RPMI8226 (cell line): Measurements from ENCODE around the gene DSCAML1.

ENCODE experiments used
- DNase-seq: peaks from one replicate; pipeline ENCODE4 v3.0.0-alpha.2; 2015

Gene DSCAML1

GRCh38 chr11:117719480-117719879 is 77.5 kb downstream of the DSCAML1 start:
- DNase-seq = no peak

GRCh38 chr11:117717485-117718314 is 79.3 kb downstream of the DSCAML1 start:
- DNase-seq = no peak

DNA sequence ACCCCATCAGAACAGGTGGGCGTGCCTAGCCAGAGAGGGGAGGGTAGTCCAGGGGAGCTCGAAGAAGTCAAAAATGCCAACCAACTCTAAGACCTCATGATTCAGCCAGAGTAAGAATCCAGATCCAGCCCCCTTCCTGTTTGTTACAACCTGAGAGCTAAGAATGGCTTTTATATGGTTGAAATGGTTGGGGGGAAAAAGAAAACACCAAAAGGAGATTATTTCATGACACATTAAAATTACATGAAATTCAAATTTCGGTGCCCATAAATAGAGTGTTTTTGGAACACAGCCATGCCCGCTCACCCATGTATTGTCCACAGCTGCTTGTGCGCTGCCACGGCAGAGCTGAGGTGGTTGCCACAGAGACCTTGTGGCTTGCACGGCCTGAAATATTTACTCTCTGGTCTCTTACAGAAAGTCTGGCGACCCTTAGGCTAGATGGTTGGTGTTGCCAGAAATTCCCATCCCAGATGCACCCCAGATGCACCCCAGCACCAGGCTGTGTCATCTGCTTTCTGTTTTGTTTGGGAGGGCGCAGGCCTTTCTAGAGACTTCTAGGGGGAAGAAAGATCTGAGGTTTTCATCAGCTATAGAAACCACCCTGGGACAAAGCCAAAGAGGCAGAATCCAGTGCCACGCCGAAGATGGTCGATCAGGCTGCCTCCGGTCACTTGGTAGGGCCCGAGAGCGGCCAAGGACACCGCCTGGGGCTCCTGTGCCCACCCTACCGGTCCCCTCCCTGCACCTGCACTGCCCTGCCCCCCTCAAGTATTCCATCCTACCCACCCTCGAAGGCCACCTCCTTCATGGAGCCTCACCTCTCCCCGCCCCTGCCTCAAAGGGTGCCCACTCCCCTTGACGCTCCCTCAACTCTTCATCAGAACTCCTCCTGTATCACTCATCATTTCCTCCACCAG is 80.2 kb downstream of the DSCAML1 start:
- DNase-seq = peak; percentile 47

DNA sequence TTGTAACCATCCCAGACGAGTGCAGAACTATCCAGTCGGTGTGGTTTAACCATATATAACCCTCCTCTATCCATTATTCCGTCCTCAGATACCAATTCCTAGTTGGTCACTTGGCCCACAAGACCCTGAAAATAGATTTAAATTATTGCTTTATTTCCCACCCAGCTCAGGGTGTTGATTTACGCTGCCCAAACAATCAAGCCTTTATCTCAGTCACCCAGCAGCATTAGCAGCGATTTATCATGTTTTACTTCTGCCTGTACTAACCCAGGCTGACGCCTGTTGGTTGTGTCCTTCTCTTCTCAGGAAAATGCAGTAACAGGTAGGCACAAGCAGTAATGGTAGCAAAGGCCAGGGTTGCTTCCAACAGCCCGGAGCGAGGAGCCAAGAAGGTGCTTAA is 81.2 kb downstream of the DSCAML1 start:
- DNase-seq = no peak

GRCh38 chr11:117713538-117713991 is 83.5 kb downstream of the DSCAML1 start:
- DNase-seq = no peak

GRCh38 chr11:117712530-117712929 is 84.5 kb downstream of the DSCAML1 start:
- DNase-seq = no peak

- DNase-seq = no peak
Observed at GRCh38 chr11:117711331-117711730, 85.7 kb downstream of the DSCAML1 start.

DNA sequence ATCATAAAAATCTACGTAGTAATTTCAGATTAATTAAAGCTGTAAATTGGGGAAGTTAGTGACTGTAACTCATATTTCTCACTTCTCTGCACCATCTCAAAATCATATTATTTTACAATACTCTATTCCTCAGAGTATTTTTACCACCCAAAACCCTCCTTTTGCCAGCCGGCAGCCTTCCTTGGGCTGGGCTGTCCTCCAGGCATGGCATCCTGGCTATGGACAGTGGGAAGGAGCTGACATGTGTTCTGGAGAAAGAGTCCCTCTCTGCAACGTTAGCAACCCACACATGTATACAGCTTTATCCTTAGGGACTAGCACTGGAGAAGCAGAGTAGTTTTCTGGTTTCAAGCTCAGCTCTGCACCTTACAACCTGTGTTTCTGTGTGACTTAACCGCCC is 86.8 kb downstream of the DSCAML1 start:
- DNase-seq = no peak

DNA sequence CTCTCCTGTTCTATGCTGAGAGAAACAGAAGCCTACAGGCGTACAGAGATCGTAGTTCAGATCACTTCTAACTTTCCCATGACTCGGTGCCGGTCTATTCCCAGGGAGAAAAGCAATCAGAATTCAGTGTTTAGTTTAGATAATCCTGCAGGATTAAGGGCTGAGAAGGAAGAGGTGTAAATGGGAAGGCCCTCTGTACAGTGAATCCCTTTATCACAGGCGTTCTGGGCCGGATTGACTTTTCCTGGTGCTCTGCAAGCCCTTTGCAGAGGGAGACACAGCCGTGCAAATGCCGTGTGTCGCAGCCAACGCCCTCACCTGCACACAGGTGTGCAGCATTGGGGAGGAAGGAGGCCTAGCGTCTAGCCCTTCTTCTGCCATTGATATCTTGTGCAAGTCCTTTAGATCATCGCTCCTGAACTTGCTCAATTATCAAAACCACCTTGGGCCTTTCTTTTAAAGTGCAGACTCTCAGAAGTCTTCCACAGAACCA is 90.6 kb downstream of the DSCAML1 start:
- DNase-seq = no peak

DNA sequence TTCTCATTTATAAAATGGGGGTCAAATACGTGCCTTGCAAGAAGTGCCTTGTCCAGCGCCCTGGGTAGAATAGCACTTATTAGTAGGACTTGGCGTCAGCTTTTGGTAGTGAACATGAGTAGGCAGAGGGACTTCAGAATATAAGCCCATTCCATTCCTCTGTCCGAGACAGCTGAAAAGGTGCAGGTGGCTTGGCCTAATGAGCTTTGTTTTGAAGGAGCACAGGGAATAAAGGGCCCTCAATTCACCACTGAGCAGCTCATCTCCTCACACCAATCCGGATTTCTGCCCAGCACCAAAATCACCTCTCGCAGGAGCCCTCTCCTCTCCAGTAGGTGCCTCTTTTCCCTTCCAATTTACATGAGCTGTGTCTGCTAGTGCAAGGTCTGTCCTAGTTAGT is 91.2 kb downstream of the DSCAML1 start:
- DNase-seq = no peak

GRCh38 chr11:117704395-117705100 is 92.5 kb downstream of the DSCAML1 start:
- DNase-seq = no peak

GRCh38 chr11:117702946-117703598 is 93.9 kb downstream of the DSCAML1 start:
- no peak for DNase-seq

DNA sequence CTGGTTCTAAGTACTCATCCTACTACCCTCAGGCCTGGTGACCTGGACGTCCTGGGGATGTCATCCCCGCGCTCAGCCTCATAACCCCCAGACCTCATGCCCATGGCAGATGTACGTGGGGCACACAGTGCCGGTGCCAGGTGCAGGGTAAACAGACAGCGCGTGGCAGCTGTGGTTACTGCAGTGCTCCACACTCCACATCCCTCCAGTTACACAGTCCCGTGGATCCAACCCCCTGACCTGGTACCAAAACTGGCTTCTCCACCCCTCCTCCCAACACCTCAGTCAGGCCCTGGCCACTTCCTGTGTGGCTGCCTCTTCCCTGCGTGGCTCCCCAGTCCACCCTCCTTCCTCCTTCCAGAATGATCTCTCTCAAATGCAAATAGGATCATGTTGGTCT is 95.2 kb downstream of the DSCAML1 start:
- DNase-seq = no peak

DNA sequence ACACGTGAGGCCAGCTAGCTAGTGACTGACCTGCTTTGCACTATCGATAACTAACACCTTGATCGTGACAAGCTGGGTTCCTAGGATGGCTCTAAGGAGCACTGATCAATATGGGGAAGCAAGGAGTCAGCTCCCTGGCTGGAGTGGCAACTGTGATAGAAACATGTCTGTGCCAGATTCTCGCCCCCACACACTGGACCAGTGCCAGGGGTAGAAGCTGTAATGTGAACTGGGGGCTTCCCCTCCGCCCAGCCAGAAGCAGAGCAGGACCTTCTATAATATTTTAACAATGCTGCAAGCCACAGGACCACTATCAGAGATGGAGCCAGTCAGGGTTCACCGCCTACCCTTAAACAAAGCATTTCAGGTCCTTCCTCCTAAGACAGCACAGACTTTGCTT is 96.5 kb downstream of the DSCAML1 start:
- no peak for DNase-seq

GRCh38 chr11:117697319-117697718 is 99.7 kb downstream of the DSCAML1 start:
- DNase-seq = no peak

DNA sequence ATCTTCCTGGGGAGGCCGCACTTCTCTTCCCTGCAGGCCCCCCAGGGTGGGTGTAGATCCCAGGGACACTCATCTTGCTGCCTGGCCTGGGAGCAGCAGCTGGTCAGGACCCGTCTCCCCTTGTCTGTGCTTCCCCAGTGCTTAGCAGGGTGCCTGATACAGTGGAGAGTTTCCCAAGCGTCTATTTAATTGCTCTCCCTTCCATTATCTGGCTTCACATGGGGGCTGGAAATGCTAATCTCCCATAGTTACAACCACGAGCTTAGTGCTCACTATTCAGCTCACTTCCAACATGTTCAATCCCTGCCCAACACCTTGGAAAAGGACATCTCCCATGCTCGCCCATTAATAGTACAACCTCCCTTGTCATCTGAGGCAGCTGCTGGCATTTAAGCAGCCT is 100.5 kb downstream of the DSCAML1 start:
- DNase-seq = no peak

DNA sequence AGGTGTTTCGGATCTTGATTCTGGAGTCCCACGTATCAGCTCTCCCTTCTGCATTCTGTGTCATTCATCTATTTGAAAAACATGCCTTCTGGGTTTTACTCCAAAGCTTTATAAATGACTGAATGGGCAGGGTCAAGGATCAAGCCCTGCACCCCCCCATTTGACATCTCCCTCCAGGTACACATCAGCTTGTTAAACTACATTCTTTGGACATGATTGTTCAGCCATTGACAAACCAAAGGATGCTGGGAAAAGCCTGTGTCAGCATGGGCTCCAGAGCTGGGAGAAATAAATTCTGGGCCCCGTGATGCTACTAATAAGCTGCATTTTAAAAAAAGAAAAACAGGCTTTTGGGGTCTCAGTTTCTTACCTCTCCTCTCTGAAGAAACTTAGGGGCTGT is 103.7 kb downstream of the DSCAML1 start:
- DNase-seq = no peak

DNA sequence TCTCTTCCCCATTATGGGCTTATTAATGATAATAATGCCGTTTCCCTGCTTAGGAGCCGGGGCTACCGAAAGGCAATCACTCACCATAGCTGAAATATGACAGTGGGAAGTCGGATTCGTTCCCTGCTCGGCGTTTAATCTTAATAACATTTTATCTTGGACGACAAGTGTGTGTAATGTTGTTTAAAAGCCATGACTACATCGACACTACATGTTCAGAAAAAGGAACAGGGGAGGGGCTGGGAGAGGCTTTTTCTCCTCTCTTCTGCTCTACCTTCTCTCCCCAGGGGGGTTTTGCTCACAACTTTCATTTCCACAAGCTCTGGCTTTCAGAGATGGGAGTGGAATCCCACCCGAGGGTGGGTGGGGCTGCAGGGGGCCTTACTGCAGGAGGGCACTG is 105.5 kb downstream of the DSCAML1 start:
- DNase-seq = no peak

DNA sequence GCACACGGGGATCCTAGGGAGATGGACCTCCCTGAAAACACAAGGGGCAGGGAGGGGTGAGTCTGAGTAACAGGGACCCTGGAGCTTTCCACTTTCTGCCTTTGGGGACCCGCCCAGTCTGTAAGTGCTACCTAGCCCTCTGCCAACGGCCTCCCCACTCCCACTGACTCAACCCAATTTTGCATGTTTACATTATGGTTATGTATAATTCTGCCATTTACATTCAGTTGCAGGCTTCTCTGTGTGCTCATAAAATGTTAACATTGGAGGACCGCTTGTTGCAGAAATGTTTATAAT is 105.8 kb downstream of the DSCAML1 start:
- no peak for DNase-seq

DNA sequence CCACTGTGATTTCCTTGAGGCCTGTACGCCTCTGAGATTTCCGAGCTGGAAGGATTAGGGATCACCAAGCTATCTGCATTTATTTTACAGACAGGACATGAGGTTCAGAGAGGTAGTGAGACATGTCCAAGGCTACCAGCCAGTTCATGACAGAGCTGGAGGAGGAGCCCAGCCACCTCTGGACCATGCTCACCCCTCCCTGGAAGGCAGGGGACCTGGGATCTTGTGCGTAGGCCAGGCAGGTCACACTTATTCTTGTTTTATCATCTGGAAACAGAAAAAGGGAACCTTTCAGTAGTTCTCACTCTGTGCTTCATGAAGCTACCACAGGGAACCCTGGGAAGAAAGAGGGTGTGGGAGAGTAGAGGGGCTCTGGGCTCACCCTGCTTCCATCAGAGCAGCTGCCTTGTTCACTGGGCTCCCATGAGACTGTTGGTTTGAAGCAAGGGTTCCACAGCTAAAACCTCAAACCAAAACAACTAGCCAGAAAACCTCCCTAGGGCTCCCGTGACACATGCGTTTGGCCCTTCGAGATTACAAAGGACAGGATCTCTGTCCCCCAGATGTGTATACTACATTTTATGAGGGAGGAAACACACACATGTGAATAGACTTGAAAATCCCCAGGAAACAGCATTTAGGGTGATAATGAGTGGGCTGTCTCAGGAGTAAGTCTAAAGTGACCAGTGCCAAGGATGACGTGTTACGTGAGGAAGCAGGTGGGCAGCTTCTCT is 106.4 kb downstream of the DSCAML1 start:
- no peak for DNase-seq

DNA sequence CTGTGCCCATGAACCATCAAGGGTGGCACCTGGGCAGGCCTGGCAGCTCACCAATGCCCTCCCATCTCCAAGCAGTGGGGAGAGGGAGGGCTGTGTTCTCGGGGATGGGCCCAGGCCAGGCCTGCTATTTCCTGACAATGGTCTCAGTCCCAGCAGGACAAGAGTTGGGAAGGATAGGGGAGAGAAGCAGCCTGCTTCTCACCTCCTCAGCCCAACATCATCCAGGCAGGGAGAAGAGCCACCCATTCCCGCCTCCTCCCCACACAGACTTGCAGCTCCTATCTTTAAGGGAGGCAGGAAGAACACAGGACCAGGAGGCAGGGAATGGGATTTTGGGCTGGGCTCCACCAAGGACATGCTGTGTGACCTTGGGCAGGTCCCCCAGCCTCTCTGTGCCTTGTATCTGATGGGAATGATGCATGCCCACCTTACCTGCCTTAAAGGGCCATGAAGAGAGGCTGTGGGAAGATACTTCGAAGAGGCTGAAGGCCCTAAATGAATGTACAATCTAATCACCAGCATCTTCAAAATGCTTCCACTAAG is 108.7 kb downstream of the DSCAML1 start:
- no peak for DNase-seq

GRCh38 chr11:117687776-117688175 is 109.2 kb downstream of the DSCAML1 start:
- no peak for DNase-seq
